Measurements from ENCODE around the gene ADAM8.
A peak's percentile ranks its signal among the peaks of the same experiment; 100 is the strongest.

ADAM8 gene

GRCh38 chr10:133308421-133309099, 31.9 kb upstream of the ADAM8 start, which contains the start of the genes TUBGCP2 and ZNF511:
Gene TUBGCP2 (minus strand): TSS chr10:133308872. CDS start chr10:133302941, 5,931 bp downstream.
Gene ZNF511 (plus strand): TSS chr10:133308914. CDS start chr10:133308944, 30 bp downstream.
- DNase-seq, result peak; percentile 90

DNA sequence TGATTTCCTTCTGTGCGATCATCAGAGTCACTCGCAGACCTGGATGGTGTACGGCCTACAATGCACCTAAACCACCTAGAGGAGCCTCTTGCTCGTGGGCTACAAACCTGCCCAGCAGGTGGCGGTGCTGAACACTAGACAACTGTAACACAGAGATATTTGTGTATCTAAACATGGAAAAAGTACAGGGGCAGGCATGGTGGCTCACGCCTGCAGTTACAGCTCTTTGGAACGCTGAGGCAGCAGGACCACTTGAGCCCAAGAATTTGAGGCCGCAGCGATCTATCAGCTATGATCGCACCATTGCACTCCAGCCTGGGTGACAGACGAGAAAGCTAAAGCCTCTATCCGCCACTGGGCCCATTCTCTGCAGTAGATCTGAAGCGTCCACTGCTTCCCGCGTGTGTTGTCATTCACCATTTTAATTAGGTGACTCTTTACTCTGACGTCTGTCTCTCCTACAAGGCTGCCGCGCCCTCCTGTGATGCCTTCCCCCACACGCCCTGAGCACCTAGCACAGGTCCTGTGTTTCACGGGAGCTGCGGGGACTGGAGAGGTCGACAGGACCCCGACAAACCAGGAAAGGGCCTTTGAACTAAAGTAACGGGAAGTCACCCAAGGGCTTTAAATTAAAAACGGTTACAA, 31.2 kb upstream of the ADAM8 start:
- peak; percentile 82 for DNase-seq

DNA sequence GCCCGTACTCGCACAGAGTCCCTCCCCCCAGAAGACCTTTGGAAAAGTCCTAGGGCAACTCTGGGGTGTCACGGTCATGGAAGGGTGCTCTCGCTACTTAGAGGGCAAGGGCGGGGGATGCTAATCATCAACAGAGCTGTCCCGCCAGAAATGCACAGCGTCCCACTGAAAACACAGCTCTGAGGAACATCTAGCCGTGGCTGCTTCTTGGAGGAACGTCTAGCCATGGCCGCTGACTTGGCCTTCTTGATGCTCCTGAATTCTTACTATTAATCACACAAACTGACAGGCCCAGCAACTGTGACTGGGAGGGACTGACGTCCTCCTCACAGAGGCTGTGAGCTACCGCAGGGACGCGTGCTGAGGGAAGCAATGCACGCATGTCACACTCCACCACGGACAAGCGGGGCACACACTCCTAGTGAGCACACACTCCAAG, 30.3 kb upstream of the ADAM8 start:
- DNase-seq, result no peak

DNA sequence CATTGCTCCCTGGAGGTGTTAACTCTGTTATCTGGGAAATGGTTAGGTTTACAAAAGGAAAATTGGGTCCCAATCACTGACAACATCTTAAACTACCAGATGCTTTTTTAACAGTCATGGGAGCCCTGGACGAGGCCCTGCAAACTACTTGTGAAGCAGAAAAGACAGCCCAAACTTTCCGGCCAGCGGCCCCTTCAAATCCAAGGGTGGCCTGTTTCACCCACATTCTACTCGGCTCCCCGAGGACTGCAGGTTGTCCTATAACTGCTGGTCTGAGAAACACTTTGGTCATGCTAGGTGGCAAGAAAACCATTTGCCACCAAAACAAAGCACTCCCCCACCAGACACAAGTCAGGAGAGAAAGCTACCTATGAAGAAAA, 29.4 kb upstream of the ADAM8 start:
- no peak for DNase-seq

DNA sequence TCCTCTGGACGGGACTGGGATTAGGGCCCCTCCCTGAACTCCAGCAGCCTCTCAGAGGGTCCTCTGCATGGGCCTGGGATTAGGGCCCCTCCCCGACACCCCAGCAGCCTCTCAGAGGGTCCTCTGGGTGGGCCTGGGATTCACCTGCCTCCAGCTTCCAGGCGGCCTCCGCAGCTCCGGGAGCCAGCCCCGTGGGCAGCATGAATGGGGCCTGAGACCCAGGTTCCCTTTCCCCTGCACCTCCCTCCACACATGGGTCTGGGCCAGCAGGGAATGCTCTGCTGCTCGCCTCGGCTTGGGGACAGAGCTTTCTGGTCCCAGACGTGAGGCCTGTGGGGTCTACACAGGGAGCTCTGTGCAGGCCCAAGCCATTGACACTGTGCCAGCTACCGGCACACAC, 26.5 kb upstream of the ADAM8 start:
- no peak for DNase-seq

DNA sequence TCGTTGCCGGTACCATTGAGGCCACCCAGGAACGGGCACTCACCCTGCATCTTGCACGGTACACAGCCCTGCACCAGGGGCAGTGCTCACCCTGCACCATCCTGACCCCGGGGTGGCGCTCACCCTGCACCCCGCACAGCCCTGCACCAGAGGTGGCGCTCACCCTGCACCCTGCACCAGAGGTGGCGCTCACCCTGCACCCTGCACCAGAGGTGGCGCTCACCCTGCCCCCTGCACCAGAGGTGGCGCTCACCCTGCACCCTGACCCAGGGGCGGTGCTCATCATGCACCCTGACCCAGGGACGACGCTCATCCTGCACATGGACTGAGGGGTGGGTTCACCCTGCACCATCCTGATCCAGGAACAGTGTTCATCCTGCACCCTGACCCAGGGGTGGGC, 25.6 kb upstream of the ADAM8 start:
- DNase-seq, result no peak

GRCh38 chr10:133299738-133300137, 23.1 kb upstream of the ADAM8 start:
- no peak for DNase-seq

- no peak for DNase-seq
Observed at GRCh38 chr10:133299224-133299623, 22.6 kb upstream of the ADAM8 start.

DNA sequence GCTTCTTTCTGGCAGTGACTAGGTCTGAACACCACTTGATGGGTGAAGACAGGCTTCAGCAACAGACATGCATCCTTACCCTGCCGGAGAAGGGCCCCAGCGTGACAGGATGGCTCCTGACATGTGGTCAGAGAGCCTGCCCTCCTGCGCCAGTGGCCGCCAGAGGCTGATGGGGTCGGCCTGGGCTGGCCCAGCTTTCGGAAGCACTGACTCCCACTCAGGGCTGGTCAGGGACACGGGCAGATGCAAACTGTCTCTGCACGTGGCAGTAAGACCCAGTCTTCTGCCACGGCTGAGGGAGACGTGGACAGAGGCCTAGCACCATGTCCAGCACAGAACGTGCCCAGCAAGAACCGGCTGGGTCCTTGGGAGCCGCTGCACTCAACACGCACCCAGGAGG, 21.8 kb upstream of the ADAM8 start:
- no peak for DNase-seq

DNA sequence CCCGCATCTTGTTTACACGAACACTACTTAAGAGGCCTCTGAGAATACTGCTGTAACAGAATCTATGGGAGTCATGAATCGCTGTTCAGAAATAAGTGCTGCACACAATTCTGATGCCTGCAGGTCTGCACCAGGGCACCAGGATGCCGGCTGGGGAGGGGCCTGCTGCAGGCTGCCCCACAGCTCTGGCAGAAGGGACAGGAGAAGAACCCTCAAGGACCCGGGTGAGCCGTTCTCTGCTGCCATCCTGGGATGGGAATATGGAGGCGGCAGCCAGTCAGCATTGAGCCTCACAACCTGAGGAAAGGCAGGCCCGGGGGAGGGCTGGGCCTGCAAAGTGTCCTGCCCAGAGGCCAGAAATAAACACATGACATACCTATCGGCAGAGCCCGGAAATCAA, 20.8 kb upstream of the ADAM8 start:
- DNase-seq, result no peak

GRCh38 chr10:133295426-133296320, 19.0 kb upstream of the ADAM8 start:
- no peak for DNase-seq

GRCh38 chr10:133294189-133294588, 17.5 kb upstream of the ADAM8 start:
- DNase-seq, result no peak

- no peak for DNase-seq
Observed at GRCh38 chr10:133293810-133294119, 17.1 kb upstream of the ADAM8 start.

GRCh38 chr10:133292919-133293809, 16.5 kb upstream of the ADAM8 start:
- DNase-seq, result no peak

DNA sequence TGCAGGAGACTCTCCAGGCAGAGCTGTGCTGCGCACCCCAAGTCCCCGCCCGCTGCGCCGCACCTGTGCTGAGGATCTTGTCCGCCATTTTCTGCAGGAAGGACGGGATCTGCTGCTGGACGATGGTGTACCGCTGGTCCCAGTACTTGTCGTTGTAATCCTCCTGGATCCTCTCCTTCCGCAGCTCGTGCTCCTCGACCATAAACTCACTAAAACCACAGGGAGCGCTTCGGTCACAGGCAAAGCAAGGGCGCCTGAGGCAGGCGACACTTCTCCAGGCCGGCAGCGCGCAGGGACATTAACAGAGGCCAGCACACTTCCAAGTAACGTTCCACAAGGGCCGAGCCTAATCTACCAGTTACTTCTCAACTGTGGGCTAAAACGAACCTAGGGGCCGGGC, 13.1 kb upstream of the ADAM8 start:
- DNase-seq, result no peak

DNA sequence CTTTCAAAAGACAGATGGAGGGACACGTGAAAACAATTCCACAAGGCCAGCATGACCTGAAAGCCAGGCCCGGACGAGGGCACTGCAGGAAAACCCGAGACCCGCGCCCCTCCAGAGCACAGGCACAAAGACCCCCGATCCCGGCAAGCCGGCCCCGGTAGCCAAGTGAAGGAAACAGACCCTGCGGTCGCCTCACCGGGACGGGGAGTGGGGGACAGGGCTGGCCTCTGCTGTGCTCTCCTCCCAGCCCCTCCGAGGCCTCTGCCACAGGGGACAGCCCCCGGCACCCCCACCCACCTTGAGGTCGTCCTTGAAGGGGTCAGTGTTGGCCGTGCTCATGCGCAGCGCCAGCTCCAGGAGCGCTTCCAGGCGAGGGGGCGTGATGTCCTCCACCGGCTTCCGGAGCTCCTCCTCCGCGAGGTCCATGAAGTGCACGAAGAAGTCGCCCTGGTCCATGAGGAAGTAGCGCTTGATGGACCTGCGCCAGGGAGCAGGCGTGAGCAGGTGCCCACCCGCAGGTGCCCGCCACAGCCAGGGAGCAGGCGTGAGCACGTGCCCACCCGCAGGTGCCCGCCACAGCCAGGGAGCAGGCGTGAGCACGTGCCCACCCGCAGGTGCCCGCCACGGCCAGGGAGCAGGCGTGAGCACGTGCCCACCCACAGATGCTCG, 11.3 kb upstream of the ADAM8 start:
- no peak for DNase-seq

GRCh38 chr10:133286366-133286765, 9.7 kb upstream of the ADAM8 start:
- DNase-seq, result no peak

- DNase-seq, result no peak
Observed at GRCh38 chr10:133285217-133285616, 8.5 kb upstream of the ADAM8 start.

DNA sequence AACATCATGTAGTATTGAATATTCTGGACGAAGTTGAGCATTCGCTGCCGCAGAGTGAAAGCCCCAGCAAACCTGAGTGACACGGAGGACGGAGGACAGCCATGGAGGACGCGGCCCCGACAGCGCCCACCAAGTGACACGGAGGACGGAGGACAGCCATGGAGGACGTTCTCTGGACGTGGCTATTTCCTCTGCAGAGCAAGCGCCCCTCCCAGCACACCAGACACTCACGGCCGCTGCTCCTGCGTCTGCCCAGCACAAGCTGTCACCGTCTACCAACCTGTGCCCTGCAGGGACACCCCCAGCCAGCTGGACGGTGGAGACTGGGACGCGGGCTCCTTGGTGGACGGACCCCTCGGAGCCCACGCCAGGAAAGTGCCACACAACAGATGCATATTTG, 7.3 kb upstream of the ADAM8 start:
- no peak for DNase-seq

DNA sequence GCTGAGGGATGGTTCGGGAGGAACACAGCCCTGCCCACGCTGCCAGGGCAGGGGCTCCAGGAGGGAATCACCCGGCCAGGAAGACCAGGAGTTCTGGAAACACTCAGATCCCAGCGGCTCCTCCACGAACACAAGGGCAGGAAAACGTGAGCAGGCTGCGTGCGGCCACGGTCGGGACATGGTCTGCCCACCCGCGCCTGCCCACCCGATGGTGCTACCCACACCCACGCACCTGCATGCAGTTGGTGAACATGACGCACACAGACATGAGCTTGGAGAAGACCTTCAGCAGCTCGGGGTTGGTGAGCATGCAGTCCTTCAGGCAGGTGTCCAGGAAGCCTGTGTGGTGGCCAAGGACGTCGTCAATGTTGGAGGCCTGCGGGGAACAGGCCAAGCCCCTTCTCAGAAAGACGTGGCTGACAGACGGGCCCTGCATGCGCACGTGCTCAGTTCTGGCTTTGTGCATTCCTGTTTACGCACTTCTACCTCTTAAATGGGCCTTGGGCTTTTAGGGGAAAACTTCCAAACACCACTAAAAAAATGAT, 6.2 kb upstream of the ADAM8 start:
- DNase-seq, result no peak

GRCh38 chr10:133281628-133282372, 5.1 kb upstream of the ADAM8 start:
- no peak for DNase-seq
